GM19397 (cell line): Measurements from ENCODE around the gene ANKRD30A.
"Not testable (repeated sequence)": the region's sequence is repeated elsewhere in the genome, so short reads cannot be mapped to it uniquely, and the experiment has no call there.

Source experiments
- ATAC-seq: cut with Tn5 transposase; IDR thresholded peaks from one replicate; pipeline ENCODE4 v1.9.1; 2021; ENCODE audit warnings: mild to moderate bottlenecking, moderate library complexity; ENCODE audit not compliant: unreplicated experiment

ANKRD30A gene

DNA sequence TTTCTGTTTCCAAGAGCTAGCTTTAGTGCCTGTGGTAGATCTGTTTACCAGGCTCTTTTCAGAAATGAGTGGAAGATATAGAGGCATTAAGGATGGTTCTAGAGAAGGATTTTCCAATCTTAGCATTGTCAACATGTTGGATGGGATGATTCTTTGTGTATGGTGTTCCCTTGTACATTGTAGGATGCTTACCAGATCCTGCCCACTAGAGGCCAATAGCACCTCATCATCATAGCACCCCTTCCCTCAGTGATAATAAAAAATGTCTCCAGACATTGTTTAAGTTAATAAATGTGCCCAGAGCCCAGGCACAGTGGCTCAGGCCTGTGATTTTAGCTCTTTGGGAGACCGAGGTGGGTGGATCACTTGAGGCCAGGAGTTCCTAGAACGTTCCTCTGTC is 121.2 kb downstream of the ANKRD30A start:
- no peak for ATAC-seq

DNA sequence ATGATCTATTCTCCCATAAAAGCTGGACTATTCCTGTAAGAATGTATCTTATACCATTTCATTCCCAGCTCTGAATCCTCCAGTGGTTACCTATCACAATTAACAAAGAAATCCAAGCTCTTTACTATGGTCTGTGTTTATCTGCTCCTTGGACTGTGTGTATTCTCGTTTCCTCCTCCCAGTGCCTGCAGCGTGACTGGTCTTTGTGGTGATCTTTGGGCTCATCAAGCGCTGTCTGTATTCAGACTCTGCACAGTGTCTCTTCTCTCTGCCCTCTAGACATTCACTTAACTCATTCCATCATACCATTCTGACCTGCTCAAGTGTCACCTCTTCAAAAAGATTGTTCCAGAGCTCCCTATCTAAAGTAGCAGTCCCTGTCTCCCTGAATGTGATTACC is 130.4 kb downstream of the ANKRD30A start:
- not testable (repeated sequence) for ATAC-seq

DNA sequence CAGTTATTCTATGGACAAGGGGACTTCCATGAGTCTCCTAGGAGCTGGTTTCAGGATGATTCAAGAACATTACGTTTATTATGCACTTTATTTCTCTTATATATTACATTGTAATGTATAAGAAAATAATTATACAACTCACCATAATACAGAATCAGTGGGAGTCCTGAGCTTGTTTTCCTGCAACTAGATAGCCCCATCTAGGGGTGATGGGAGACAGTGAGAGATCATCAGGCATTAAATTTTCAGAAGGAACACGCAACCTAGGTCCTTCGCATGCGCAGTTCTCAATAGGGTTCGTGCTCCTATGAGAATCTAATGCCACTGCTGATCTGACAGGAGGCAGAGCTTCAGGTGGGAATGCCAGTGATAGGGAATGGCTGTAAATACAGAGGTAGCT is 137.9 kb downstream of the ANKRD30A start:
- ATAC-seq, result no peak

- no peak for ATAC-seq
Measured at GRCh38 chr10:37268266-37268665, 142.9 kb downstream of the ANKRD30A start.

GRCh38 chr10:37269554-37270256 is 144.3 kb downstream of the ANKRD30A start:
- no peak for ATAC-seq

- ATAC-seq, result no peak
Measured at GRCh38 chr10:37275216-37275777, 149.9 kb downstream of the ANKRD30A start.

DNA sequence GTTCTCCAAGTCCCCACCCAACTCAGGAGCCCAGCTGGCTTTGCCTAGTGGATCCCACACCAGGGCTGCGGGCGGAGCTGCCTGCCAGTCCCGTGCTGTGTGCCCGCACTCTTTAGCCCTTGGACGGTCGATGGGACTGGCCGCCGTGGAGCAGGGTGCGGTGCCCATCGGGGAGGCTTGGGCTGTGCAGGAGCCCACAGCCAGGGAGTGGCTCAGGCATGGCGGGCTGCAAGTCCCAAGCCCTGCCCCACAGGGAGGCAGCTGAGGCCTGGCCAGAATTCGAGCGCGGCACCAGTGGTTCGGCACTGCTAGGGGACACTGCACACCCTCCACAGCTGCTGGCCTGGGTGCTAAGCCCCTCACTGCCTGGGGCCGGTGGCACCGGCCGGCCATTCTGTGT is 159.7 kb downstream of the ANKRD30A start:
- ATAC-seq, result no peak

- no peak for ATAC-seq
Measured at GRCh38 chr10:37289833-37290464, 164.6 kb downstream of the ANKRD30A start.

DNA sequence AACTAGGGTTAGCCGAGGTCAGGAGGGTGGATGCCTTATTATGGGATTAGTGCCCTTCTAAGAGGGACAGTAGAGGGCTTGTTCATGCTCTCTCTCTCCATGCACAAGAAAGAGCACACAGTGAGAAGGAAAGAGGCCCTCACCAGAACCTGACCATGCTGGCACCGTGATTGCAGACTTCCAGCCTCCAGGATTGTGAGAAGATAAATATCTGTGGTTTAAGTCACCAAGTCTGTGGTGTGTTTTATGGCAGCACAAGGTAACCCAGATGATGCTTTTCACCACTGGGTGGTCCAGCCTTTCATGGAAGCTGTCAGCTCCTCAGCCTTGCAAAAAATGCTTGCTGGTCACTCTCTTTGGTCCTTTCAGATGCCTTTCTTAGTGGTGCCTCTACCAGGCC is 175.9 kb downstream of the ANKRD30A start:
- no peak for ATAC-seq

- ATAC-seq, result no peak
Measured at GRCh38 chr10:37304036-37304435, 178.6 kb downstream of the ANKRD30A start.

DNA sequence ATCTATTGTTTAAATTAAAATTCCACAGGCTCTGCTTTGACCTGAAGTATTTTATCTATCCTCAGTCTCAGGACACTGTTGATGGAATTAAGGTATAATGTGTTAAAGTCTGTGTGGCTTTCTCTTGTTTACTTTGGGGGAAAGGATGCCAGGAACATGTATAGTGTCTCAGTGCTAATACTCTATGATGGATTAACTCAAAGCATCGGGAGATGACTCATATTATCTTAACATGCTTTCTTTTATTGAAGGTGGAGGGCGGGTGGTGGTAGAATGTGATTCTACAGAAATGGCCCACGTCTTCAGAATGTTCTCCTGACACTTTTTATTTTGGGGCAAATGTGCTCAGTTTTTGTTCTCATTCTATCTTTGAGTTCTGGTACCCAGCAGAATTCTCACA is 189.0 kb downstream of the ANKRD30A start:
- ATAC-seq, result no peak

GRCh38 chr10:37314862-37315261 is 189.5 kb downstream of the ANKRD30A start:
- no peak for ATAC-seq

DNA sequence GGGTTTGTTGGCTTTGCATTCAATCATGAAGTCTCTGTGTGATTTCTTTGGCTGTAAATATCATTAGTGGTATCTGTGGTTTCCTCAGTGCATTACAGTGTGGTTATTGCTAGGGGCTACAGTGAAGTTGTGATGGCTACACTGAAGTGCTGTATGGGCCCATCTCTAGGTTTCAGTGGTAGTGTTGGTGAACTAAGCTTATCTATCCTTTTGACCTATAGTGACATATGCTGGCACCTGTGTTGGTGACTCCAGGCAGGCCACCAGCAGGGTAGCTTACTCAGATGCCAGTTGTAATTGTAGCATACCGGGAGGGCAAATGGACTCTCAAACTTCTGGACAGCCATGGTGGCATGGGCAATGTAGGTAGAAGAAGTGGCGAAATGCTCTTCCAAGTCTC is 219.0 kb downstream of the ANKRD30A start:
- ATAC-seq, result no peak

DNA sequence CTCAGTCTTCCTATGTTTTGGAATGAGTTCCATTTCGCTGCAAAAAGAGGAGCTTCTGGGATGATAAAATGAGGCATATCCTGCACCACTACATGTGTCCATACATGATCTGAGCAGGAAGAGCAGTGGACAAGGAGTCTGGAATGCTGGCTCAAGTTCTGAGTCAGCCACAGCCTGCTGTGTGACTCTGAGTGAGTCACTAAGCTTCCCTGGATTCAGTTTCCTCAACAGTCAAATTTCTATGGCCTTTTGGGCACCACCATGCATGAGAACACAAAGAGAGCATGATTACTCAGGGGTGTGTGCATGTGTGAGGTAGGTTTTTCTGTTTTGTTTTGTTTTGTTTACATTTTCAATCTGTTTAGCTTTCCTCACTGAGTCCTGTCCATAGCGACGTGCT is 254.6 kb downstream of the ANKRD30A start:
- no peak for ATAC-seq

GRCh38 chr10:37381271-37381670 is 255.9 kb downstream of the ANKRD30A start:
- ATAC-seq, result no peak

DNA sequence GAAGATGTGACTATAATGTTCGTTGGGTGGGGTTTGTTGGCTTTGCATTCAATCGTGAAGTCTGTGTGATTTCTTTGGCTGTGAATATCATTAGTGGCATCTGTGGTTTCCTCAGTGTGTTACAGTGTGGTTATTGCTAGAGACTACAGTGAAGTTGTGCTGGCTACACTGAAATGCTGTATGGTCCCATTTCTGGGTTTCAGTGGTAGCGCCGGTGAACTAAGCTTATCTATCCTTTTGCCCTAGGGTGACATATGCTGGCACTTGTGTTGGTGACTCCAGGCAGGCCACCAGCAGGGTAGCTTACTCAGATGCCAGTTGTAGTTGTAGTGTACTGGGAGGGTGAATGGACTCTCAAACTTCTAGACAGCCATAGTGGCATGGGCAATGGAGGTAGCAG is 259.5 kb downstream of the ANKRD30A start:
- ATAC-seq, result no peak

DNA sequence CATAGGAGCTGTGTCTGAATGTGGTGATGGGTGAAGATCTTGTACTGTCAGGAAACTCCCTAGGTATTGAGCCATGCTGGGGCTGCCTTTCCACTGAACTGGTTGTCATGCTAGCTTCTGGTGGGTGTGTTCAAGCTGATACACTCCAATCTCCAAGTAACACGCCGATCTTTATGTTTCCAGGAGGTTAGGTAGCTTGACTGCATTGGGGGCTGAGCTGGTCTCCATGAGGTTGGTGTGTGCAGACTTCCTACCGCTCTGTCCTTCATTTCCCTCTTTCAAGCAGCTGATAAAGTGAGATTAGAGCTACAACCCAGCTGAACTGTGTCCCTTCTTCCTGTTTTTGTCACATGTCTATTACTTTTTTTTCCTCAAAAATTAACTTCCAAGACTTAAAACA is 265.5 kb downstream of the ANKRD30A start:
- ATAC-seq, result no peak

DNA sequence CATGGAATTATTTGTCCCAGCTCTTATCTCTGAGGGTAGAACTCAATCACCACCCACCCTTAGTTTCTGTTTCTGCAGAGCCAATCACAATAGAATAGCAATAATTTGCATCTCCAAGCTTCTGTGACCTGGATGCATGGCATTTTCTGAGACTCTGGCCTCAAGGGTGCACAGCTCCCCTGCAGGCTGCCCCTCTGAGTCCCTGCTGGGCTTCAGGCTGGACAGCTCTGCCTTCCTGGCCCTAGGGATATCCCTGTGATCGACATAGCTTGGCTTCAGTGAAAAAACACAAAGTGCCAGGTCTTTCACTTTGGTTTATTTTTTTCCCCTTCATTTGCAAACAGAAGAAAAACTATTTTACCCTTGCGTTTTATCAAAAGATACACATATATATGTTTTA is 275.4 kb downstream of the ANKRD30A start:
- not testable (repeated sequence) for ATAC-seq

- ATAC-seq, result no peak
Measured at GRCh38 chr10:37401225-37401624, 275.8 kb downstream of the ANKRD30A start.

- ATAC-seq, result no peak
Measured at GRCh38 chr10:37403776-37404175, 278.4 kb downstream of the ANKRD30A start.
